Placental epithelial cell (primary cell): ENCODE measurements around the gene ST6GALNAC6. TPM values are rescaled to one million over a fixed set of nuclear protein-coding genes. Genes with fewer than 3 reads are reported as not detected.
A peak's percentile ranks its signal among the peaks of the same experiment; 100 is the strongest.

ENCODE experiments used
- small RNA-seq: library from RNA; depleted of rRNA; stranded (forward); fragments of <200 nt; gene quantifications from one replicate; pipeline ENCODE3, GENCODE V24; 2012
- total RNA-seq: library from RNA; depleted of rRNA; stranded (reverse); fragments of >200 nt; gene quantifications from 2 replicates; pipeline ENCODE4 v1.2.3, GENCODE V29; 2012

Gene ST6GALNAC6, protein sequence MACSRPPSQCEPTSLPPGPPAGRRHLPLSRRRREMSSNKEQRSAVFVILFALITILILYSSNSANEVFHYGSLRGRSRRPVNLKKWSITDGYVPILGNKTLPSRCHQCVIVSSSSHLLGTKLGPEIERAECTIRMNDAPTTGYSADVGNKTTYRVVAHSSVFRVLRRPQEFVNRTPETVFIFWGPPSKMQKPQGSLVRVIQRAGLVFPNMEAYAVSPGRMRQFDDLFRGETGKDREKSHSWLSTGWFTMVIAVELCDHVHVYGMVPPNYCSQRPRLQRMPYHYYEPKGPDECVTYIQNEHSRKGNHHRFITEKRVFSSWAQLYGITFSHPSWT
- 20.0 and 28.7 TPM in 2 replicates for total RNA-seq

DNA sequence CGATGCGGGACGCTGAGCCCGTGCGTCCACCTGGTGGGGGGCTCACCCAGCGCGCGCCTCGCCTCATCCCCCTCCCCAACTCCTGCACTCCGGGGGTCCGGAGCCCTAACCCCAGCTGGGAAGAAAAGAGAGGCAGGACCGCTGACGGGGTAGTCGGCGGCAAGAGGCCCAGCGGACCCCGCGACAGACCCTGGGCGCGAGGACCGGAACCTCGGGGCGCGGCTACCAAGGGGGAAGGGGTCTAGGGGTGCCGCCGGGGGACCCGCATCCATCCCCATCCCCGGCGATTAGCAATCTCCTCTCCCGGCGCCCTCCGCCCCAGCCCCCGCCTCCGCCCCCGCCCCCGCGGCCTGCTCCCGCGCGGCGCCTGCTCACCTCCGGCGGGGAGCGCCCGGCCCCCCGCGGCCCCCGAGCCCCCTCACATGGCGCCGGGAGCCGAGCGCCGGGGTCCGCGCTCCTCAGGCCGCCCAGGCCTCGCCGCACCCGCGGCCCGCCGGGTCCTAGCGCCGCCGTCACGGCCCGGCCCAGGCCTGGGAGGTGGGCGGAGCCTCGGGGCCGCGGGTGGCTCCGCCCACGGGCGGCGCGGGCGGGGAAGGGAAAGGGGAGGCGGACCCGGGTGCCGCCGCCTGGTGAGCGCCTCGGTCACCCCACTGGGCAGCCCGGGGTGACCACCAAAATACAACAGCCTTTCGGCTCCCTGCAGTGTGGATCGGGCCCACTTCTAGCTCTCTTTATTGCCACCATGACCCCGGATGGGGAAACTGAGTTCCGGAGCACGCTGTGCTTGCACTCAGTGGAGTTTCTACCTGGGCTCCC, at the start of gene ST6GALNAC6:
TSS of gene ST6GALNAC6 (minus strand) at position 476 of the 816 bp plus-strand sequence. CDS start 1,622 bp downstream, outside the sequence.

DNA sequence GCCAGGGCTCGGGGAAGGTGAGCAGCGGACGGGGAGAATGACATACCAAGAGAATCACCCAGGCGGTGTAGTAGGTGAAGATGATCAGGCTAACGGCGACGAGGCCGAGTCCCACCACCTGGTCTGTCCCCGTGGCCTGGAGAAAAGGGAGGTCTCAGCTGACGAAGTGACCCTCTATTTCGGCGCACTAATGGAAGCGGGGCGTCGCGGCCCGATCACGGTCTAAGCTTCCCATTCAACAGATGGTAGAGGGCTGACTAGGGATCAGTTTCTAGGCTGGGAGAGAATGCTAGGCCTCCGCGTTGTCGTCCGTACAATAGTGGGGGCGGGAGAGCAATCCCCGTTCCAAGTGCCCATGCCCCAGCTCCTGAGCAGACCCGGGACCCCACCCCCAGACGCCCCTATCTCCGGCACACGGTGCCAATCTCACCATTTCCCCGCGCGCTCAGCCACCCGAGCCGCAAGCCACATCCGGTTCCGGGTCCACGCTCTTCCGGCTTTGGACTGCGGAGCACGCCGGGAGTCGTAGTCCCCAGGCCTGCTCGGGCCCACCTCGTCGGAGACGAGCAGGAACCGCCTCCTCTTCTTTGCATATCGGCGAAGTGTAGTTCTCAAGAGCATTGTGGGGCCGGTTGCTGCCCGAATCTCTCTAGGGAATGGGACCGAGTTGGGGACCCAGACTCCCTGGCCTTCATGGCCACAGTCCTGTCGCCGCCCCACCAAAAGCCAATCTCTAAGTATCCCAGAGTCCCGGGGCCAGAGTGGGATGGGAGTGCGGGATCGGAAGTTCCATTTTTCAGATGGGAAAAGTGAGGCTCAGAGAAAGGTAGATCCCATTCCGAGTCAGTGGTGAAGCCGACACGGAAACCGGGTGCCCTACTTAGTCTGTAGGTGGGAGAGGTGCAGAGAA, 38.2 kb upstream of the ST6GALNAC6 start, which contains the start of gene DPM2:
TSS of gene DPM2 (minus strand) at position 467 of the 910 bp plus-strand sequence. CDS start at position 433, 34 bp downstream.

DNA sequence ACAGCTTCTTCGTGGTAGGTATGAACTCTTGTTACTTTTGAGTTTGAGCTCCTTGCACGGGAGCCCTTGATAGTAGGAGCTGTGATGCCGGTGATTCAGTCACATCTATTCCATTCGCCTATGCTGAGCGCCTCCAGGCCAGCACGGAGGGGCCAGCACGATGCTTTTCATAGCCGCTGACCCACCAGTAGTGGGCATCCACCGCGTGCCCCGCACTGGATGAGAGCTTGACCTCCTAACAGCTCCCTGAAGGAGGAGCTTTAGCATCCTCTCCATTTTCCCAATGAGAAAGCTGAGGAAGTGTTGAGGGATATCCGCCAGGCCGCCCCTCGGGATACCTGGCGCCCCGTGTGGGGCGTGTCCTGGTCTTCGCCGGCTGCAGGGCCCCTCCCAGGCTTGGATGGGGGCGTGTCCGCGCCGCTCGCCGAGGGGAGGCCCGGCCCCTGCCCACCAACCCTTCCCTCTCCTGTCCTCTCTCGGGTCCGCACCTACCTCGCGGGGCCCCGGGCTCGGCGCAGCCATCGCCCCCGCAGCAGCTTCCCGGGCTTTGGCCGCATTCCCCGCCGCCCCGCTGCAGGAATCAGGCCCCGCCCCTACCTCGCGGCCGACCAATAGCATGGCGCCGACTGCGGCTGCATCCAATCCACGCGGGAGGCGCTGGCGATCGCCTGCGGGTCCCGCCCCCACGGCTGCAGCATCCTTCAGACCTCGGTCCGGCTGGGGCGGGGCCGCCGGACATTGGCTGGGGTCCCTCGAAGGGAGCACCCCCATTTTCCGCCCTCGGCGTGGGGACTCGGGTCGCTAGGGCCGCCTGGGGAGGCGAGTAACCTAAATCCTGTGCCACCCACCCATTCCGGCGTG, 31.1 kb upstream of the ST6GALNAC6 start, which contains the start of gene PIP5KL1:
TSS of gene PIP5KL1 (minus strand) at position 547 of the 861 bp plus-strand sequence. CDS start at position 522, 25 bp downstream.

DNA sequence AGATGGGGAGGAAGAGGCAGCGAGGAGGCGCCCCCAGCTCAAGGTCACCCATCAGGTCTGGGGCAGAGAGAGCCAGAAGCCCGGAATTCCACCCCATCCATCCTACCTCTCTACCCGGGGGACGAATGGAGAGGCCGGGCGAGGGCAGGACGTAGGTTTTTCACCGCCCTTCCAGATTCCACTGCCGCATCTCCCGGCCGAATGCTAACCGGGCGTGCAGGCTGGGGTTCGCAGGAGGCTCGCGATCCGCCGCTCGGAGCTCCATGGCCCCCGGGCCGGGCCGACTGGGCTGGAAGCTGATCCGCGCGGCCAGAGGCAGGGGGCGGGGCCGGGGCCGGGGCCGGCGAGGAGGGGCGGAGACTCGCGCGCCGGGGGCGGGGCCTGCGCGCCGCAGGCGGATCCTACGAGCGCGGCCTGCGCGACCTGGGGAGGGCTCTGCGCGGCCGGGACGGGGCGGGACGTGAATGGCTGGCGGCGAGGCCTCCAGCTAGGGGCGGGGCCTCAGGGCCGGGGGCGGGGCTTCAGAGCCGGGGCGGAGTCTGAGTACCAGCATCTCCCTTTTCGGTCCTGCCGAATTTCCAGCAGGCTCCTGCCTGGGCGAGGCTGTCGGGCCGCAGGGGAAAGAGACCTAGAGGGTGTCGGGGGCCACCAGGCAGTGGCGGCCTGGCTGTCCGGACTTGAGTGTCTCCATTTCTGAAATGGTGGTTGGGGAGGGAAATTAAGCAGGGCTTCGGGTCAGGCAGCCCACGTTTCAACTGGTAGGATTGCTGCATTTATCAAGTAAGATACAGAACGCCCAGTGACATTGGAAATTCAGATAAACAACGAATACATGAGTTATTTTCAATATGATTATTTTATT, 17.5 kb upstream of the ST6GALNAC6 start, which contains the start of gene ST6GALNAC4:
TSS of gene ST6GALNAC4 (minus strand) at position 322 of the 862 bp plus-strand sequence. CDS start 622 bp downstream, outside the sequence.

DNA sequence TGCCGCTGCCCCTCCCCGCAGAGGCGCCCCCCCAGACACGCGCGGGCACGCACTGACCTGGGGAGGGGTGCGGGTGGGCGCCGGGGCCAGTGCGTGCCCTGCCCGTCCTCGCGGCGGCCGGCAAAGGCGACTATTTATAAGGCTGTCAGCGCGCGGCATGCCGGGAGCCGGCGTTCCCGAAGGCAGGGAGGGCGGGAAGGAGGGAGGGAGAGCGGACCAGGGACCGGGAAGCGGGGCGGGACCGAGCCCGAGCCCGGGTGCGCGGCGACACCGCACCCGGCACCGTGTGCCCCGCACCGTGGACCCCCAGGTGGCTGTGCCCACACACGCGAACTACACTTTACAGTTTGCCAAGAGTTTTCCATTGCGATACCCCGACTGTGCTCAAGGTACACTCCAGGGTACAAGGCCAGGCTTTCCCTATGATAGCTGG, 21.8 kb downstream of the ST6GALNAC6 start, which contains the start of gene AK1:
TSS of gene AK1 (minus strand) at position 110 of the 433 bp plus-strand sequence. CDS start 3,058 bp downstream, outside the sequence.

DNA sequence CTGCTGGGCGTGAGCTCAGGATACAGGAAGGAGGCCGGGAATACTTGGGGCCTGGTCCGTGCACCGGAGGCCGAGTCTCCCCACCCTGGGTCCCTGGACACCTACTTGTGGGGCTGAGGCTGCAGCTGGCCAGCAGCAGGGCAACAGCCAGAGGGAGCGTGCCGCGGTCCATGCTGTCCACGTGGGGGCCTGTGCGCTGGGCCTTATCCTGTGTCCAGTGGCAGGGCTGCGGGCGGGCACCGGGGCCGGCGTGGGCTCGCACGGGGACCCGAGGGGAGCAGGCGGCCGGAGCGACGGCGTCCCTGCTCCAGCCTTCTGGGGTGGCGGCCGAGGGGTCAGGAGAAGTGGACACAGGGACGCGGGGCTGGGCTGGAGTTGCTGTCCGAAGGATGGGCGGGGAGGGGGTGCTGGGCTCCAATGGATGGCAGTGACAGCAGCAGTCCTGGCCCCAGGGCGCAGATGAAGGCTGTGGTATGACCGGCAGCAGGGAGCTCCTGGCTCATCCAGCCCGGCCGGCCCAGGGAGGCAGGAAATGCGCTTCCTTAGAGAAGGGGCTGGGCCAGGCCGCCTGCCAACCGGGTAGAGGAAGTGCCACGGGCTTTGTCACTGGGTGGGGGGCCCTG, 45.1 kb downstream of the ST6GALNAC6 start, which contains the start of gene ENG:
TSS of gene ENG (minus strand) at position 475 of the 623 bp plus-strand sequence. CDS start at position 172, 303 bp downstream.

Small RNAs within 50 kb of the gene (small RNA-seq; reads per million reads assigned to genes)
- gene MIR4672, result 0.81 reads per million, percentile 48 among the genes with 10 or more reads in this experiment
- not detected for gene RNA5SP296

Other genes with a start within 250 kb of the ST6GALNAC6 start
- under 0.01 TPM in 1 of 2 replicates, not detected in the other for gene CFAP157, start 192.6 kb downstream of the ST6GALNAC6 start, total RNA-seq
- gene PTRH1, start 183.9 kb downstream of the ST6GALNAC6 start, total RNA-seq, result 7.2 and 9.4 TPM in 2 replicates
- gene TTC16, start 183.5 kb downstream of the ST6GALNAC6 start, total RNA-seq, result not detected in 2 replicates
- 5.1 and 9.4 TPM in 2 replicates for gene TOR2A, start 164.3 kb downstream of the ST6GALNAC6 start, total RNA-seq
- under 0.01 and 0.43 TPM in 2 replicates for gene SH2D3C, start 120.9 kb downstream of the ST6GALNAC6 start, total RNA-seq
- 33.0 and 61.7 TPM in 2 replicates for gene CDK9, start 113.6 kb downstream of the ST6GALNAC6 start, total RNA-seq
- 41.6 and 47.3 TPM in 2 replicates for gene FPGS, start 96.7 kb downstream of the ST6GALNAC6 start, total RNA-seq
- gene ENG, start 44.9 kb downstream of the ST6GALNAC6 start, total RNA-seq, result 4.3 and 7.5 TPM in 2 replicates
- 12.2 and 43.2 TPM in 2 replicates for gene AK1, start 21.9 kb downstream of the ST6GALNAC6 start, total RNA-seq
- gene ST6GALNAC4, start 17.4 kb upstream of the ST6GALNAC6 start, total RNA-seq, result 12.6 and 28.2 TPM in 2 replicates
- 8.6 and 15.3 TPM in 2 replicates for gene PIP5KL1, start 31.2 kb upstream of the ST6GALNAC6 start, total RNA-seq
- gene DPM2, start 38.3 kb upstream of the ST6GALNAC6 start, total RNA-seq, result 12.6 and 21.1 TPM in 2 replicates
- 15.8 and 22.4 TPM in 2 replicates for gene EEIG1, start 81.4 kb upstream of the ST6GALNAC6 start, total RNA-seq
- gene NAIF1, start 167.7 kb upstream of the ST6GALNAC6 start, total RNA-seq, result 10.2 and 11.1 TPM in 2 replicates
- 5.5 and 13.3 TPM in 2 replicates for gene SLC25A25, start 168.6 kb upstream of the ST6GALNAC6 start, total RNA-seq
- 26.3 and 74.3 TPM in 2 replicates for gene PTGES2, start 228.1 kb upstream of the ST6GALNAC6 start, total RNA-seq
- gene LCN2, start 249.8 kb upstream of the ST6GALNAC6 start, total RNA-seq, result 0.39 and 0.54 TPM in 2 replicates